HUES6 (cell line): ENCODE data around the gene MBNL2.
"Not testable (repeated sequence)": the region's sequence is repeated elsewhere in the genome, so short reads cannot be mapped to it uniquely, and the experiment has no call there.

Experiments
- H3K27ac ChIP-seq: 2 replicates; pipeline ENCODE4 v1.7.0; 2013; ENCODE audit warnings: low read depth, mild to moderate bottlenecking, low read length, inconsistent platforms
- H3K27me3 ChIP-seq: 2 replicates; pipeline ENCODE4 v1.6.1; 2013; ENCODE audit warnings: low read length; ENCODE audit not compliant: control insufficient read depth, insufficient read depth
- H3K36me3 ChIP-seq: 2 replicates; pipeline ENCODE4 v1.6.1; 2013; ENCODE audit warnings: low read length; ENCODE audit not compliant: control insufficient read depth, insufficient read depth
- H3K4me1 ChIP-seq: 2 replicates; pipeline ENCODE4 v1.6.1; 2013; ENCODE audit warnings: low read length; ENCODE audit not compliant: control insufficient read depth, insufficient read depth
- H3K4me3 ChIP-seq: 2 replicates; pipeline ENCODE4 v1.5.1; 2013; ENCODE audit warnings: low read depth, low read length
- H3K9ac ChIP-seq: one replicate; pipeline ENCODE4 v1.6.1; 2013; ENCODE audit warnings: mild to moderate bottlenecking, low read length
- H3K9me3 ChIP-seq: 2 replicates; pipeline ENCODE4 v1.6.1; 2013; ENCODE audit warnings: low read depth, low read length; ENCODE audit not compliant: control insufficient read depth, insufficient read depth

Gene MBNL2

GRCh38 chr13:97207252-97207651 is 14.9 kb upstream of the MBNL2 start:
- H3K36me3 ChIP-seq: not testable (repeated sequence)

GRCh38 chr13:97211300-97211699 is 10.8 kb upstream of the MBNL2 start:
- Histone ChIP-seq H3K36me3 (no peaks in the 10 kb centered on the region), H3K9me3 (no peaks in the 10 kb centered on the region; the same call in 1 of the 2 replicates), H3K27me3 (peaks cover 33% of the 10 kb centered on the region), H3K4me1 (no peaks in the 10 kb centered on the region), H3K4me3 (no peak overlapping the region), H3K27ac (no peak overlapping the region), H3K9ac (no peak overlapping the region)

More at GRCh38 chr13:97207252-97207651, 14.9 kb upstream of the MBNL2 start:
- not testable (repeated sequence) for H3K9ac ChIP-seq, H3K4me1 ChIP-seq, H3K27ac ChIP-seq, H3K4me3 ChIP-seq, H3K27me3 ChIP-seq, H3K9me3 ChIP-seq

- Histone ChIP-seq H3K9ac (no peak overlapping the region), H3K4me1 (no peaks in the 10 kb centered on the region), H3K4me3 (no peak overlapping the region), H3K9me3 (no peaks in the 10 kb centered on the region; the same call in 1 of the 2 replicates), H3K27ac (no peak overlapping the region), H3K36me3 (no peaks in the 10 kb centered on the region), H3K27me3 (peaks cover 33% of the 10 kb centered on the region)
Measured at GRCh38 chr13:97212004-97212403, 10.1 kb upstream of the MBNL2 start.

GRCh38 chr13:97212601-97213040 is 9.5 kb upstream of the MBNL2 start:
- Histone ChIP-seq H3K36me3 (no peaks in the 10 kb centered on the region), H3K4me3 (no peak overlapping the region), H3K4me1 (no peaks in the 10 kb centered on the region), H3K9ac (no peak overlapping the region), H3K27ac (no peak overlapping the region), H3K27me3 (peaks cover 39% of the 10 kb centered on the region), H3K9me3 (no peaks in the 10 kb centered on the region; the same call in 1 of the 2 replicates)

GRCh38 chr13:97214921-97215320 is 7.2 kb upstream of the MBNL2 start:
- Histone ChIP-seq H3K27ac (no peak overlapping the region), H3K4me3 (no peak overlapping the region), H3K27me3 (peaks cover 53% of the 10 kb centered on the region), H3K4me1 (no peaks in the 10 kb centered on the region), H3K36me3 (no peaks in the 10 kb centered on the region), H3K9me3 (no peaks in the 10 kb centered on the region), H3K9ac (no peak overlapping the region)

GRCh38 chr13:97215325-97215724 is 6.8 kb upstream of the MBNL2 start:
- no peaks in the 10 kb centered on the region for H3K9me3 ChIP-seq
- no peaks in the 10 kb centered on the region for H3K4me1 ChIP-seq
- H3K27me3 ChIP-seq: peaks cover 57% of the 10 kb centered on the region
- H3K36me3 ChIP-seq: no peaks in the 10 kb centered on the region
- H3K9ac ChIP-seq: no peak overlapping the region
- no peak overlapping the region for H3K4me3 ChIP-seq
- no peak overlapping the region for H3K27ac ChIP-seq

- Histone ChIP-seq H3K27me3 (peaks cover 78% of the 10 kb centered on the region), H3K27ac (no peak overlapping the region), H3K4me3 (no peak overlapping the region), H3K36me3 (no peaks in the 10 kb centered on the region), H3K9ac (no peak overlapping the region), H3K4me1 (peaks cover 17% of the 10 kb centered on the region), H3K9me3 (no peaks in the 10 kb centered on the region)
Measured at GRCh38 chr13:97219226-97219625, 2.9 kb upstream of the MBNL2 start.

- no peak overlapping the region for H3K27ac ChIP-seq
- H3K9ac ChIP-seq: no peak overlapping the region
- H3K36me3 ChIP-seq: no peaks in the 10 kb centered on the region
- H3K27me3 ChIP-seq: peaks cover 78% of the 10 kb centered on the region
- no peaks in the 10 kb centered on the region for H3K9me3 ChIP-seq
- no peak overlapping the region for H3K4me3 ChIP-seq
- H3K4me1 ChIP-seq: peaks cover 18% of the 10 kb centered on the region
Measured at GRCh38 chr13:97220151-97220900, 1.8 kb upstream of the MBNL2 start.

- peaks cover 85% of the 10 kb centered on the region for H3K27me3 ChIP-seq
- peaks cover 18% of the 10 kb centered on the region for H3K4me1 ChIP-seq
- H3K9me3 ChIP-seq: no peaks in the 10 kb centered on the region
- H3K4me3 ChIP-seq: no peak overlapping the region
- no peaks in the 10 kb centered on the region for H3K36me3 ChIP-seq
- H3K27ac ChIP-seq: no peak overlapping the region
- no peak overlapping the region for H3K9ac ChIP-seq
Measured at GRCh38 chr13:97221046-97221445, 1.1 kb upstream of the MBNL2 start.

GRCh38 chr13:97221466-97221865 is 667 bp upstream of the MBNL2 start:
- Histone ChIP-seq H3K4me1 (peaks cover 18% of the 10 kb centered on the region), H3K27ac (no peak overlapping the region), H3K9ac (no peak overlapping the region), H3K4me3 (no peak overlapping the region), H3K9me3 (no peaks in the 10 kb centered on the region), H3K27me3 (peaks cover 89% of the 10 kb centered on the region), H3K36me3 (no peaks in the 10 kb centered on the region)

- Histone ChIP-seq H3K36me3 (no peaks in the 10 kb centered on the region), H3K27me3 (peaks cover 97% of the 10 kb centered on the region), H3K9ac (no peak overlapping the region), H3K4me1 (peaks cover 18% of the 10 kb centered on the region), H3K9me3 (no peaks in the 10 kb centered on the region), H3K4me3 (peak overlapping the region; percentile 57; the same call in 1 of the 2 replicates), H3K27ac (no peak overlapping the region)
Measured at GRCh38 chr13:97223037-97223710, 1.0 kb downstream of the MBNL2 start.
